NCI-H2171 treated with DMSO at 0.1 percent for 48 hours (cell line): ENCODE measurements around the gene ZCCHC10.
"Not testable (repeated sequence)": the region's sequence is repeated elsewhere in the genome, so short reads cannot be mapped to it uniquely, and the experiment has no call there.

ENCODE experiments used
- DNase-seq: peaks from one replicate; lab custom pipeline; 2025; lab: John Stamatoyannopoulos, UW

The ZCCHC10 gene

GRCh38 chr5:132976852-132977251 is 49.5 kb downstream of the ZCCHC10 start:
- no peak for DNase-seq

GRCh38 chr5:132972436-132972828 is 53.9 kb downstream of the ZCCHC10 start:
- not testable (repeated sequence) for DNase-seq

GRCh38 chr5:132971483-132972435 is 54.6 kb downstream of the ZCCHC10 start:
- DNase-seq = no peak

GRCh38 chr5:132965120-132965519 is 61.2 kb downstream of the ZCCHC10 start:
- DNase-seq = no peak

GRCh38 chr5:132963171-132964104 is 62.9 kb downstream of the ZCCHC10 start, which contains the start of gene AFF4:
Gene AFF4, minus strand, starts transcription at chr5:132963634. Its CDS starts 26,445 bp downstream, at chr5:132937189.
- DNase-seq = peak; percentile 76

GRCh38 chr5:132962429-132963021 is 63.8 kb downstream of the ZCCHC10 start:
- DNase-seq = peak; percentile 56

GRCh38 chr5:132961887-132962286 is 64.5 kb downstream of the ZCCHC10 start:
- DNase-seq = no peak

GRCh38 chr5:132961123-132961815 is 65.1 kb downstream of the ZCCHC10 start:
- not testable (repeated sequence) for DNase-seq

GRCh38 chr5:132956166-132956799 is 70.1 kb downstream of the ZCCHC10 start:
- not testable (repeated sequence) for DNase-seq

- no peak for DNase-seq
These were observed 72.6 kb downstream of the ZCCHC10 start for GRCh38 chr5:132953710-132954109.

- DNase-seq = no peak
These were observed 73.5 kb downstream of the ZCCHC10 start for GRCh38 chr5:132952829-132953228.

GRCh38 chr5:132951897-132952296 is 74.5 kb downstream of the ZCCHC10 start:
- no peak for DNase-seq

GRCh38 chr5:132949136-132949535 is 77.2 kb downstream of the ZCCHC10 start:
- no peak for DNase-seq

- no peak for DNase-seq
These were observed 78.7 kb downstream of the ZCCHC10 start for GRCh38 chr5:132947671-132948070.
